Liver (tissue), 9 donors: ENCODE measurements around the gene KLK14. TPM values are rescaled to one million over a fixed set of nuclear protein-coding genes. Genes with fewer than 3 reads are reported as not detected.

Source experiments
- DNase-seq: peaks from one replicate; pipeline ENCODE4 v3.0.0-alpha.2; 2017; ENCODE audit warnings: low spot score
- H3K27ac ChIP-seq, 2 donors: one replicate each; pipeline ENCODE4 v1.7.0; 2013; ENCODE audit warnings: inconsistent platforms in 2 of 2, low read length in 2 of 2, control low read depth in 1 of 2, low read depth in 1 of 2, mild to moderate bottlenecking in 1 of 2
- H3K27me3 ChIP-seq, 4 donors: one replicate each; pipeline versions ENCODE4 v1.6.1 to v1.7.0; 2013; ENCODE audit warnings: low read length in 3 of 4, inconsistent platforms in 1 of 4, mild to moderate bottlenecking in 1 of 4, moderate library complexity in 1 of 4; ENCODE audit not compliant: control insufficient read depth in 4 of 4, insufficient read depth in 4 of 4
- H3K36me3 ChIP-seq, 4 donors: one replicate each; pipeline versions ENCODE4 v1.6.1 to v1.7.0; 2013; ENCODE audit warnings: low read length in 3 of 4, mild to moderate bottlenecking in 3 of 4, low read depth in 1 of 4, moderate library complexity in 1 of 4; ENCODE audit not compliant: control insufficient read depth in 4 of 4, insufficient read depth in 3 of 4
- H3K4me1 ChIP-seq, 4 donors: one replicate each; pipeline versions ENCODE4 v1.6.1 to v1.7.0; 2013; ENCODE audit warnings: low read length in 3 of 4, mild to moderate bottlenecking in 3 of 4, moderate library complexity in 1 of 4; ENCODE audit not compliant: control insufficient read depth in 4 of 4, insufficient read depth in 4 of 4
- H3K4me3 ChIP-seq, 3 donors: one replicate each; pipeline versions ENCODE4 v1.6.1 to v1.7.0; 2013; ENCODE audit warnings: low read length in 3 of 3, control low read depth in 1 of 3, low read depth in 1 of 3, mild to moderate bottlenecking in 1 of 3
- H3K9ac ChIP-seq, 2 donors: one replicate each; pipeline ENCODE4 v1.7.0; 2013; ENCODE audit warnings: low read length in 2 of 2, mild to moderate bottlenecking in 2 of 2, moderate library complexity in 2 of 2, control low read depth in 1 of 2, low read depth in 1 of 2
- H3K9me3 ChIP-seq, 4 donors: one replicate each; pipeline versions ENCODE4 v1.6.1 to v1.7.0; 2013; ENCODE audit warnings: low read length in 3 of 4; ENCODE audit not compliant: control insufficient read depth in 4 of 4
- CTCF ChIP-seq: fragments of 150-350 bp; IDR thresholded peaks from 2 replicates; pipeline ENCODE4 v1.5.1; 2017; ENCODE audit warnings: improper control_type of control experiment, low read depth, low read length; ENCODE audit not compliant: missing input control
- EGR1 ChIP-seq, 2 donors: IDR thresholded peaks; 2 replicates each; pipeline ENCODE4 v1.6.1; 2016 to 2018; ENCODE audit warnings: antibody characterized with exemption in 2 of 2, low read depth in 2 of 2
- FOXA1 ChIP-seq: IDR thresholded peaks from 2 replicates; pipeline ENCODE4 v1.6.1; 2016; ENCODE audit warnings: antibody characterized with exemption
- FOXA2 ChIP-seq: IDR thresholded peaks from 2 replicates; pipeline ENCODE4 v1.6.1; 2016; ENCODE audit warnings: antibody characterized with exemption
- HNF4A ChIP-seq, 2 donors: conservative IDR thresholded peaks; 2 replicates each; pipeline ENCODE4 v1.6.1; 2016; ENCODE audit warnings: antibody characterized with exemption in 2 of 2, mild to moderate bottlenecking in 2 of 2
- HNF4G ChIP-seq: IDR thresholded peaks from 2 replicates; pipeline ENCODE4 v1.6.1; 2016; ENCODE audit warnings: antibody characterized with exemption
- RAD21 ChIP-seq, 2 donors: IDR thresholded peaks; 2 replicates each; pipeline ENCODE4 v1.6.1; 2016; ENCODE audit warnings: antibody characterized with exemption in 2 of 2, mild to moderate bottlenecking in 2 of 2
- SP1 ChIP-seq: IDR thresholded peaks from 2 replicates; pipeline ENCODE4 v1.6.1; 2018; ENCODE audit warnings: antibody characterized with exemption, mild to moderate bottlenecking
- TAF1 ChIP-seq: conservative IDR thresholded peaks from 2 replicates; pipeline ENCODE4 v1.6.1; 2016; ENCODE audit warnings: antibody characterized with exemption, mild to moderate bottlenecking
- ZBTB33 ChIP-seq: IDR thresholded peaks from 2 replicates; pipeline ENCODE4 v1.6.1; 2016; ENCODE audit warnings: antibody characterized with exemption
- WGBS: extraction: QIAGEN DNeasy Blood & Tissue Kit; methylation state at CpG from one replicate; pipeline ENCODE4 v1.1.7; 2013; 5-methylcytosine and 5-hydroxymethylcytosine counted together
- polyA plus RNA-seq, 2 donors: library from polyadenylated mRNA; stranded (reverse) in 1 of 2; unstranded in 1 of 2; fragments of 200-250 nt in 1 of 2; fragments of >200 nt in 1 of 2; fragmentation: Nextera tagmentation in 1 of 2; extraction: Ambion mirVana in 1 of 2; gene quantifications; one replicate each; pipeline versions ENCODE4 v1.2.1 to v1.2.3, GENCODE V29; 2013 to 2015
- total RNA-seq, 2 donors: library from RNA; depleted of rRNA; stranded (reverse); fragments of >200 nt; gene quantifications; one replicate each; pipeline ENCODE4 v1.2.3, GENCODE V29; 2014
- TF ChIP-seq, protein P1 (sequence below): IDR thresholded peaks from 2 replicates; pipeline ENCODE4 v1.6.1; 2016; ENCODE audit warnings: antibody characterized with exemption
- TF ChIP-seq, protein P2 (sequence below): IDR thresholded peaks from 2 replicates; pipeline ENCODE4 v1.6.1; 2016; ENCODE audit warnings: antibody characterized with exemption, mild to moderate bottlenecking
- donor health status: healthy.
- donor health status: healthy.
- donor health status: healthy.
- donor health status: healthy.
- donor health status: healthy.

Gene KLK14
- total and polyA plus RNA-seq, 4 donors: 0.06 TPM; not detected in 3

DNA sequence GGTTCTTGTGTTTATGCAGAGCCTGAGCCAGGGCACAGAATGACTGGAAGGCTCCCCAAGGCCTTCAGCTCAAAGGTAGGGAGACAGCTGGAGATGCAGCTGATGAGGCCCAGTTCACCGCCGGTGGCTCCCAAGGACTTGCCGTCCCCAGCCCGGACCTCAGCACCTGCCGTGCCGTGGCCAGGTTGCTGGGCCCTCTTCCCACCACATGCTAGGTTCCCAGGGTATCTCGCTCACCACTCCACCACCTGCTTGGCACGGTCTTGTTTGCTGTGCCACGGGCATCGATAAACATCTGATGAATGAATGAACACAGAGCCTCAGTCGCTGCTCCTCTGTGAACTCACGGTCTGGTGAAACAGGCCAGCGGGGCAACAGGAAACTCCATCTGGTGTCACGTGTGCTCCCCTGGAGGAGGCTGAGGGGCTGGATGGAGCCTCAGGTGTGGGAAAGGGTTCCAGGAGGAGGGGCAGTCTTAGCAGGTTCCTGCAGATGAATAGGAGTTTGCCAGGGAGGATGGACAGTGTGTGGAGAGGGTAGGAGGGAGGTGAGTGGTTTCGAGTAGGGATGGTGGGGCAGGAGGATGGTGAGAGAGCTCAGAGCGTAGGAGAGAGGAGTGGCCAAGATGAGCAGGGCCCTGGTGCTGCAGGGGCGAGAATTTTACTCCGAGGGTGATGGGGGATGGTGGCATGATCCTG lies 3.6 kb upstream of the KLK14 start:
- no peak for DNase-seq
- H3K9me3 ChIP-seq: no peaks in the 10 kb centered on the region
- no peak for TF ChIP-seq CTCF
- TF ChIP-seq TAF1: no peak
- TF ChIP-seq, protein P1, sequence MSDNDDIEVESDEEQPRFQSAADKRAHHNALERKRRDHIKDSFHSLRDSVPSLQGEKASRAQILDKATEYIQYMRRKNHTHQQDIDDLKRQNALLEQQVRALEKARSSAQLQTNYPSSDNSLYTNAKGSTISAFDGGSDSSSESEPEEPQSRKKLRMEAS: no peak
- no peak for TF ChIP-seq ZBTB33
- no peak for TF ChIP-seq HNF4A (conservative IDR thresholded peaks at IDR 0.05)
- TF ChIP-seq HNF4G: no peak
- no peak for TF ChIP-seq SP1
- TF ChIP-seq FOXA1: no peak
- TF ChIP-seq RAD21 (IDR thresholded peaks at IDR 0.05): no peak
- no peak overlapping the region for H3K4me3 ChIP-seq
- WGBS: 88% methylated on average over 18 of the region's 18 CpGs
- no peaks in the 10 kb centered on the region for H3K4me1 ChIP-seq
- H3K9ac ChIP-seq: no peak overlapping the region
- no peaks in the 10 kb centered on the region for H3K36me3 ChIP-seq
- no peak overlapping the region for H3K27ac ChIP-seq
- peaks cover 0 to 5% (median 0%) of the 10 kb centered on the region in 4 donors for H3K27me3 ChIP-seq

GRCh38 chr19:51084505-51084904 lies 1.8 kb upstream of the KLK14 start:
- DNase-seq: no peak
- WGBS: 70% methylated on average over 7 of the region's 7 CpGs

More at GRCh38 chr19:51084505-51084904, 1.8 kb upstream of the KLK14 start:
- TF ChIP-seq, protein P2, sequence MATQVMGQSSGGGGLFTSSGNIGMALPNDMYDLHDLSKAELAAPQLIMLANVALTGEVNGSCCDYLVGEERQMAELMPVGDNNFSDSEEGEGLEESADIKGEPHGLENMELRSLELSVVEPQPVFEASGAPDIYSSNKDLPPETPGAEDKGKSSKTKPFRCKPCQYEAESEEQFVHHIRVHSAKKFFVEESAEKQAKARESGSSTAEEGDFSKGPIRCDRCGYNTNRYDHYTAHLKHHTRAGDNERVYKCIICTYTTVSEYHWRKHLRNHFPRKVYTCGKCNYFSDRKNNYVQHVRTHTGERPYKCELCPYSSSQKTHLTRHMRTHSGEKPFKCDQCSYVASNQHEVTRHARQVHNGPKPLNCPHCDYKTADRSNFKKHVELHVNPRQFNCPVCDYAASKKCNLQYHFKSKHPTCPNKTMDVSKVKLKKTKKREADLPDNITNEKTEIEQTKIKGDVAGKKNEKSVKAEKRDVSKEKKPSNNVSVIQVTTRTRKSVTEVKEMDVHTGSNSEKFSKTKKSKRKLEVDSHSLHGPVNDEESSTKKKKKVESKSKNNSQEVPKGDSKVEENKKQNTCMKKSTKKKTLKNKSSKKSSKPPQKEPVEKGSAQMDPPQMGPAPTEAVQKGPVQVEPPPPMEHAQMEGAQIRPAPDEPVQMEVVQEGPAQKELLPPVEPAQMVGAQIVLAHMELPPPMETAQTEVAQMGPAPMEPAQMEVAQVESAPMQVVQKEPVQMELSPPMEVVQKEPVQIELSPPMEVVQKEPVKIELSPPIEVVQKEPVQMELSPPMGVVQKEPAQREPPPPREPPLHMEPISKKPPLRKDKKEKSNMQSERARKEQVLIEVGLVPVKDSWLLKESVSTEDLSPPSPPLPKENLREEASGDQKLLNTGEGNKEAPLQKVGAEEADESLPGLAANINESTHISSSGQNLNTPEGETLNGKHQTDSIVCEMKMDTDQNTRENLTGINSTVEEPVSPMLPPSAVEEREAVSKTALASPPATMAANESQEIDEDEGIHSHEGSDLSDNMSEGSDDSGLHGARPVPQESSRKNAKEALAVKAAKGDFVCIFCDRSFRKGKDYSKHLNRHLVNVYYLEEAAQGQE: no peak
- no peak for TF ChIP-seq EGR1 (IDR thresholded peaks at IDR 0.05; ENCODE audit: low read depth in 2 of 2)
- TF ChIP-seq CTCF: no peak
- TF ChIP-seq FOXA2: no peak
- TF ChIP-seq ZBTB33: no peak
- Histone ChIP-seq H3K36me3 (no peaks in the 10 kb centered on the region), H3K27ac (no peak overlapping the region), H3K4me3 (no peak overlapping the region), H3K9ac (no peak overlapping the region), H3K4me1 (no peaks in the 10 kb centered on the region), H3K27me3 (peaks cover 0 to 5% (median 0%) of the 10 kb centered on the region in 4 donors), H3K9me3 (no peaks in the 10 kb centered on the region)
